ENCODE data around the gene MRPS31. TPM values are rescaled to one million over a fixed set of nuclear protein-coding genes. Genes with fewer than 3 reads are reported as not detected.
"Not testable (repeated sequence)": the region's sequence is repeated elsewhere in the genome, so short reads cannot be mapped to it uniquely, and the experiment has no call there.

Gene MRPS31
- total RNA-seq, 1 donor from 2014 or later, result 30.5 TPM

DNA sequence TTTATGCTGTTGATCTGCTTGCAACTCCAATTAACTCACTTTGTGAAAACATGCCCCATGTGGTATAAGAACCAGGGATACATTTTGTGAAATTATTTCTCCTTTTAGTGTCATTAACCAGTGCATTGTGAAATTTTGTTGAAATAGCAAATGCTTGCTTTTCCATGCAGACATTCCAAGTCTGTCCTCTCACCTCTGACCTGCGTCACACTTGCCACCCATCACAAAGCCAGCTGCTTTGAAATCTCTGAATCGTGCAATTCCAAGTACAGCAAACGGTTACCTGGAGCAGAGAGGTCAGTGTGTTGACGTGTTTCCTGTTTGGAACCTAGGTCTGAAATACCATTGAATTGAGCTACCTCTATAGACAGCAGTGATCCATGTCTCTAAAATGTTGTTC lies 13.6 kb upstream of the MRPS31 start:
- POLR2A ChIA-PET, result no interaction called here
- no peaks in the 10 kb centered on the region for H3K27me3 Mint-ChIP-seq
- no peaks in the 10 kb centered on the region for H3K9me3 Mint-ChIP-seq
- no peak overlapping the region for H3K27ac Mint-ChIP-seq
- no peak for ATAC-seq (ENCODE audit: low read depth)
- no peak for TF ChIP-seq CTCF (IDR thresholded peaks at IDR 0.05)
- intact Hi-C loops (cut with micrococcal nuclease), result no loop called here
- peaks cover 11% of the 10 kb centered on the region for H3K4me1 Mint-ChIP-seq
- no peak for DNase-seq
- H3K36me3 Mint-ChIP-seq (ENCODE audit: low read depth), result no peaks in the 10 kb centered on the region
- no peak overlapping the region for H3K4me3 Mint-ChIP-seq
- CTCF ChIA-PET, result interaction anchor here (1.2 kb wide), 1 partner anchor 842 kb away, joined by 3 read pairs; no protein-coding TSS in a partner anchor

- intact Hi-C loops (cut with micrococcal nuclease); ATAC-seq (ENCODE audit: low read depth); H3K27me3 Mint-ChIP-seq; H3K36me3 Mint-ChIP-seq (ENCODE audit: low read depth); H3K4me3 Mint-ChIP-seq; H3K27ac Mint-ChIP-seq; H3K9me3 Mint-ChIP-seq; DNase-seq: not testable (repeated sequence)
- ChIA-PET POLR2A (interaction anchor here (0.7 kb wide), 2 partner anchors 188 to 278 kb away, joined by 3 to 5 read pairs; no protein-coding TSS in a partner anchor), CTCF (interaction anchor here (1.0 kb wide), 1 partner anchor 1097 kb away, joined by 3 read pairs; no protein-coding TSS in a partner anchor)
- peaks cover 11% of the 10 kb centered on the region for H3K4me1 Mint-ChIP-seq
Observed at GRCh38 chr13:40782971-40783370, 12.0 kb upstream of the MRPS31 start.

GRCh38 chr13:40781717-40782116 lies 10.7 kb upstream of the MRPS31 start:
- TF ChIP-seq CTCF (IDR thresholded peaks at IDR 0.05), result no peak
- no peak overlapping the region for H3K4me3 Mint-ChIP-seq
- no peaks in the 10 kb centered on the region for H3K36me3 Mint-ChIP-seq (ENCODE audit: low read depth)
- DNase-seq, result no peak
- peaks cover 17% of the 10 kb centered on the region for H3K4me1 Mint-ChIP-seq
- intact Hi-C loops (cut with micrococcal nuclease), result no loop called here
- ChIA-PET POLR2A (interaction anchor here (1.2 kb wide), 1 partner anchor 93 kb away, joined by 5 read pairs; no protein-coding TSS in a partner anchor), CTCF (no interaction called here)
- no peaks in the 10 kb centered on the region for H3K9me3 Mint-ChIP-seq
- no peak overlapping the region for H3K27ac Mint-ChIP-seq
- H3K27me3 Mint-ChIP-seq, result no peaks in the 10 kb centered on the region
- no peak for ATAC-seq (ENCODE audit: low read depth)

- Mint-ChIP-seq H3K9me3 (no peaks in the 10 kb centered on the region), H3K36me3 (ENCODE audit: low read depth) (no peaks in the 10 kb centered on the region), H3K4me1 (peaks cover 24% of the 10 kb centered on the region), H3K27ac (no peak overlapping the region), H3K27me3 (no peaks in the 10 kb centered on the region), H3K4me3 (no peak overlapping the region)
- intact Hi-C loops (cut with micrococcal nuclease), result no loop called here
- ChIA-PET POLR2A (interaction anchor here (1.2 kb wide), 1 partner anchor 92 kb away, joined by 5 read pairs; no protein-coding TSS in a partner anchor), CTCF (no interaction called here)
- TF ChIP-seq CTCF (IDR thresholded peaks at IDR 0.05), result no peak
- DNase-seq, result no peak
- no peak for ATAC-seq (ENCODE audit: low read depth)
Observed at GRCh38 chr13:40780822-40781401, 9.9 kb upstream of the MRPS31 start.

GRCh38 chr13:40779796-40780285 lies 8.9 kb upstream of the MRPS31 start:
- H3K9me3 Mint-ChIP-seq, result no peaks in the 10 kb centered on the region
- no peaks in the 10 kb centered on the region for H3K36me3 Mint-ChIP-seq (ENCODE audit: low read depth)
- H3K4me3 Mint-ChIP-seq, result no peak overlapping the region
- ChIA-PET CTCF (interaction anchor here (1.3 kb wide), 3 partner anchors 34 to 1096 kb away, joined by 4 to 6 read pairs (median 4); no protein-coding TSS in a partner anchor), POLR2A (interaction anchor here (0.6 kb wide), 2 partner anchors 167 to 192 kb away, joined by 4 to 7 read pairs; no protein-coding TSS in a partner anchor)
- peaks cover 25% of the 10 kb centered on the region for H3K4me1 Mint-ChIP-seq
- H3K27ac Mint-ChIP-seq, result no peak overlapping the region
- no peak for TF ChIP-seq CTCF (IDR thresholded peaks at IDR 0.05)
- ATAC-seq (ENCODE audit: low read depth), result no peak
- no peaks in the 10 kb centered on the region for H3K27me3 Mint-ChIP-seq
- no peak for DNase-seq
- intact Hi-C loops (cut with micrococcal nuclease), result loop anchor here (10.0 kb wide), 4 partner anchors 345 to 1005 kb away; partner anchors contain the start of gene KBTBD7
